SK-N-SH (cell line): ENCODE measurements around the gene KIAA0513. TPM values are rescaled to one million over a fixed set of nuclear protein-coding genes. Genes with fewer than 3 reads are reported as not detected.

Experiments
- CTCF ChIA-PET: fragments of 300-600, 350-600 bp; formaldehyde crosslinking; extraction: SDS; loops from one replicate; lab custom pipeline; 2021; lab: Yijun Ruan, JAX
- POLR2A ChIA-PET: fragments of 350-600 bp; sonication (Branson Sonifier 250); formaldehyde crosslinking; extraction: SDS; loops from one replicate; lab custom pipeline; 2020; ENCODE audit warnings: antibody characterized with exemption, inconsistent platforms; lab: Yijun Ruan, JAX
- DNase-seq: peaks from one replicate; pipeline ENCODE4 v3.0.0; 2012
- H2AFZ ChIP-seq: fragments of 200-600 bp; sonication (generic); 2 replicates; pipeline ENCODE4 v1.8.1; 2016; ENCODE audit warnings: antibody characterized with exemption, mild to moderate bottlenecking, low read depth
- H3F3A ChIP-seq: fragments of 200-600 bp; sonication (generic); replicated peaks from 2 replicates; pipeline ENCODE3; 2016; ENCODE audit warnings: antibody characterized with exemption, mild to moderate bottlenecking; ENCODE audit not compliant: insufficient read depth
- H3K27ac ChIP-seq, 2 experiments: fragments of 200-500 bp in 1 of 2; fragments of 200-600 bp in 1 of 2; sonication (Bioruptor generic) in 1 of 2; sonication (generic), shearing (Covaris generic) in 1 of 2; 2 replicates each; pipeline versions ENCODE4 v1.5.1 to v1.6.1; 2014 to 2016; ENCODE audit warnings: low read depth in 2 of 2, inconsistent platforms in 1 of 2, low read length in 1 of 2, mild to moderate bottlenecking in 1 of 2, mixed read lengths in 1 of 2
- H3K27me3 ChIP-seq: fragments of 200-600 bp; sonication (generic), shearing (Covaris generic); 2 replicates; pipeline ENCODE4 v1.6.1; 2016; ENCODE audit warnings: mixed run types; ENCODE audit not compliant: insufficient read depth
- H3K36me3 ChIP-seq, 2 experiments: fragments of 200-500 bp in 1 of 2; fragments of 200-600 bp in 1 of 2; sonication (Bioruptor generic) in 1 of 2; sonication (generic) in 1 of 2; replicated peaks in 1 of 2; 2 replicates each; pipeline versions ENCODE3 to v1.5.1; 2014 to 2016; ENCODE audit warnings: low read length in 1 of 2, mild to moderate bottlenecking in 1 of 2; ENCODE audit not compliant: insufficient read depth in 2 of 2, control insufficient read depth in 1 of 2
- H3K4me1 ChIP-seq, 2 experiments: fragments of 200-500 bp in 1 of 2; fragments of 200-600 bp in 1 of 2; sonication (Bioruptor generic) in 1 of 2; sonication (generic), shearing (Covaris generic) in 1 of 2; 2 replicates each; pipeline versions ENCODE4 v1.5.1 to v1.6.1; 2014 to 2016; ENCODE audit warnings: low read depth in 1 of 2, low read length in 1 of 2, mixed run types in 1 of 2; ENCODE audit not compliant: insufficient read depth in 2 of 2, control insufficient read depth in 1 of 2
- H3K4me2 ChIP-seq: fragments of 200-600 bp; sonication (generic), shearing (Covaris generic); 2 replicates; pipeline ENCODE4 v1.6.1; 2017; ENCODE audit warnings: mixed run types
- H3K4me3 ChIP-seq, 2 experiments: fragments of 200-500 bp in 1 of 2; fragments of 200-600 bp in 1 of 2; sonication (Bioruptor generic) in 1 of 2; sonication (generic), shearing (Covaris generic) in 1 of 2; 2 replicates each; pipeline versions ENCODE4 v1.5.1 to v1.8.1; 2014 to 2016; ENCODE audit warnings: low read depth in 2 of 2, inconsistent platforms in 1 of 2, low read length in 1 of 2, mild to moderate bottlenecking in 1 of 2, mixed read lengths in 1 of 2, moderate library complexity in 1 of 2
- H3K79me2 ChIP-seq: fragments of 200-600 bp; sonication (generic); 2 replicates; pipeline ENCODE4 v1.8.1; 2017; ENCODE audit warnings: mild to moderate bottlenecking; ENCODE audit not compliant: insufficient read depth
- H3K9ac ChIP-seq: fragments of 200-600 bp; sonication (generic); 2 replicates; pipeline ENCODE4 v1.6.1; 2017; ENCODE audit warnings: mixed run types
- H3K9me2 ChIP-seq: fragments of 200-600 bp; sonication (generic); 2 replicates; pipeline ENCODE4 v1.6.1; 2017; ENCODE audit warnings: mixed run types
- H3K9me3 ChIP-seq: fragments of 200-600 bp; sonication (generic); 2 replicates; pipeline ENCODE4 v1.6.1; 2017; ENCODE audit warnings: mixed run types, mild to moderate bottlenecking, moderate library complexity
- H4K20me1 ChIP-seq: fragments of 200-600 bp; sonication (generic); 2 replicates; pipeline ENCODE4 v1.6.1; 2017; ENCODE audit warnings: mild to moderate bottlenecking, mixed run types; ENCODE audit not compliant: insufficient read depth
- CTCF ChIP-seq: fragments of 200-600 bp; sonication (generic); IDR thresholded peaks from 2 replicates; pipeline ENCODE4 v1.6.1; 2017; ENCODE audit warnings: antibody characterized with exemption, mild to moderate bottlenecking, moderate library complexity
- FOXM1 ChIP-seq: IDR thresholded peaks from 2 replicates; pipeline ENCODE4 v1.4.0; 2012; ENCODE audit warnings: low read depth, mild to moderate bottlenecking
- MAX ChIP-seq: IDR thresholded peaks from 2 replicates; pipeline ENCODE4 v1.4.0; 2012; ENCODE audit warnings: low read depth
- MEF2A ChIP-seq: IDR thresholded peaks from 2 replicates; pipeline ENCODE4 v1.4.0; 2012; ENCODE audit warnings: low read depth, borderline replicate concordance
- MXI1 ChIP-seq: IDR thresholded peaks from 2 replicates; pipeline ENCODE4 v1.6.1; 2012; ENCODE audit warnings: mild to moderate bottlenecking, low read depth, low read length, improper control_type of control experiment
- NRF1 ChIP-seq: IDR thresholded peaks from 2 replicates; pipeline ENCODE4 v1.6.1; 2012; ENCODE audit warnings: low read depth, mild to moderate bottlenecking, low read length
- PBX3 ChIP-seq: IDR thresholded peaks from 2 replicates; pipeline ENCODE4; 2012
- POLR2AphosphoS5 ChIP-seq: IDR thresholded peaks from 2 replicates; pipeline ENCODE4 v1.6.1; 2012; ENCODE audit warnings: low read depth, low read length
- SIN3A ChIP-seq: IDR thresholded peaks from 2 replicates; pipeline ENCODE4 v1.6.1; 2012; ENCODE audit warnings: low read depth, mild to moderate bottlenecking, low read length, moderate library complexity, borderline replicate concordance
- USF1 ChIP-seq: IDR thresholded peaks from 2 replicates; pipeline ENCODE4 v1.4.0; 2012; ENCODE audit warnings: low read depth, borderline replicate concordance
- USF2 ChIP-seq: fragments of 150-350 bp; IDR thresholded peaks from 2 replicates; pipeline ENCODE4 v1.6.1; 2017; ENCODE audit warnings: antibody characterized with exemption, low read length, low read depth, borderline replicate concordance
- WGBS: methylation state at CpG from one replicate; pipeline ENCODE4 v1.1.6; 2017; ENCODE audit warnings: low lambda C conversion rate; 5-methylcytosine and 5-hydroxymethylcytosine counted together
- polyA plus RNA-seq, 3 experiments: library from polyadenylated mRNA; depleted of rRNA; stranded (reverse); fragments of >200 nt; gene quantifications; 2 replicates each; pipeline ENCODE4 v1.2.3, GENCODE V29; 2012

Gene KIAA0513
- 4.8 and 6.5 TPM in 2 replicates for polyA plus RNA-seq (2012; rRNA removed)
- polyA plus RNA-seq (2012; cell fraction: cytosol; rRNA removed): 2.8 and 3.9 TPM in 2 replicates
- polyA plus RNA-seq (2012; cell fraction: nucleus; rRNA removed): 6.8 and 7.4 TPM in 2 replicates

GRCh38 chr16:85027349-85027957 is at the start of gene KIAA0513:
TSS of gene KIAA0513 (plus strand) at chr16:85027795. CDS start at chr16:85067072, 39,277 bp downstream.
- WGBS: 2% methylated on average over 15 of the region's 59 CpGs
- peak within 1 kb of the TSS; percentile 64 to 84; a peak in 3 of 4 replicates for H3K27ac ChIP-seq
- peak within 1 kb of the TSS; percentile 63 to 78 for H3K4me3 ChIP-seq
- peak within 1 kb of the TSS; percentile 76 for H2AFZ ChIP-seq
- peak; percentile 100 for DNase-seq
- no peaks in the 10 kb centered on the region for H3K36me3 ChIP-seq
- H3K4me1 ChIP-seq: peaks cover 15 to 20% of the 10 kb centered on the region in 2 experiments
- H4K20me1 ChIP-seq: no peaks in the 10 kb centered on the region
- TF ChIP-seq SIN3A (0 out of 2 replicates have a peak, but pooled peaks have one; percentile 22), PBX3 (peak; percentile 98), MXI1 (no peak), CTCF (peak; percentile 40), MEF2A (no peak), FOXM1 (no peak), MAX (peak; percentile 74), USF1 (peak; percentile 96), POLR2AphosphoS5 (peak; percentile 96), USF2 (peak; percentile 81), NRF1 (peak; percentile 86)
- CTCF ChIA-PET: interaction anchor here (1.1 to 2.3 kb wide), 4 partner anchors 14 to 175 kb away, joined by 3 to 8 read pairs (median 4); no protein-coding TSS in a partner anchor
- peak within 1 kb of the TSS; percentile 85 for H3K9ac ChIP-seq
- no peaks in the 10 kb centered on the region for H3K9me2 ChIP-seq
- H3K27me3 ChIP-seq: no peaks in the 10 kb centered on the region
- POLR2A ChIA-PET: interaction anchor here (1.1 kb wide), 1 partner anchor 16 kb away, joined by 3 read pairs; the partner anchor contains the start of gene ZDHHC7
- H3K9me3 ChIP-seq: no peaks in the 10 kb centered on the region
- peak within 1 kb of the TSS; percentile 97 for H3K4me2 ChIP-seq
- H3F3A ChIP-seq: peaks cover 23% of the 10 kb centered on the region
- H3K79me2 ChIP-seq: peaks cover 7% of the 10 kb centered on the region; the same call in 1 of the 2 replicates
